H1 (cell line): Measurements from ENCODE around the gene HTR1B. TPM values are rescaled to one million over a fixed set of nuclear protein-coding genes. Genes with fewer than 3 reads are reported as not detected.

Source experiments
- BCL11A ChIP-seq, 2 experiments: IDR thresholded peaks; one replicate each; pipeline ENCODE4 v1.6.1; 2011; ENCODE audit warnings: low read depth in 2 of 2, low read length in 2 of 2, mild to moderate bottlenecking in 2 of 2
- BRCA1 ChIP-seq: IDR thresholded peaks from 2 replicates; pipeline ENCODE4 v1.6.1; 2012; ENCODE audit warnings: low read depth, low read length, improper control_type of control experiment
- CBX8 ChIP-seq: fragments of 300-800, 300-1000 bp; sonication (generic); IDR thresholded peaks from 2 replicates; pipeline ENCODE4 v1.7.1; 2016; ENCODE audit warnings: low read depth, low read length, borderline replicate concordance
- CTBP2 ChIP-seq: IDR thresholded peaks from 2 replicates; pipeline ENCODE4 v1.7.0; 2011; ENCODE audit warnings: borderline replicate concordance, mild to moderate bottlenecking, moderate library complexity, mixed read lengths, low read length; ENCODE audit not compliant: insufficient read depth, insufficient read length
- GTF2F1 ChIP-seq: IDR thresholded peaks from 2 replicates; pipeline ENCODE4 v1.6.1; 2012; ENCODE audit warnings: low read depth, low read length, improper control_type of control experiment, borderline replicate concordance
- HDAC2 ChIP-seq, 2 experiments: fragments of 300-600 bp in 1 of 2; sonication (generic) in 1 of 2; IDR thresholded peaks; 2 replicates each; pipeline ENCODE4 v1.6.1; 2011 to 2012; ENCODE audit warnings: low read depth in 2 of 2, low read length in 2 of 2, mild to moderate bottlenecking in 2 of 2, moderate library complexity in 2 of 2, borderline replicate concordance in 1 of 2, inconsistent platforms in 1 of 2
- JUN ChIP-seq: IDR thresholded peaks from 2 replicates; pipeline ENCODE4 v1.6.1; 2011; ENCODE audit warnings: low read depth, mild to moderate bottlenecking, improper control_type of control experiment, low read length
- KDM4A ChIP-seq: IDR thresholded peaks from one replicate; pipeline ENCODE4 v1.7.1; 2012; ENCODE audit warnings: low read depth, mild to moderate bottlenecking, moderate library complexity, low read length, inconsistent platforms; ENCODE audit not compliant: severe bottlenecking
- KDM5A ChIP-seq: fragments of 200-600 bp; IDR thresholded peaks from 2 replicates; pipeline ENCODE4 v1.7.1; 2012; ENCODE audit warnings: mild to moderate bottlenecking, low read length, inconsistent platforms, mixed read lengths
- MAFK ChIP-seq: IDR thresholded peaks from 2 replicates; pipeline ENCODE4 v1.6.1; 2012; ENCODE audit warnings: low read depth, mild to moderate bottlenecking, improper control_type of control experiment, low read length
- RFX5 ChIP-seq: IDR thresholded peaks from 2 replicates; pipeline ENCODE4 v1.6.1; 2011; ENCODE audit warnings: low read depth, low read length, improper control_type of control experiment, borderline replicate concordance
- SIRT6 ChIP-seq: IDR thresholded peaks from one replicate; pipeline ENCODE4 v1.7.1; 2012; ENCODE audit warnings: low read length, inconsistent platforms
- SIX5 ChIP-seq: IDR thresholded peaks from 2 replicates; pipeline ENCODE4 v1.6.1; 2011; ENCODE audit warnings: mild to moderate bottlenecking, low read depth, low read length
- SRF ChIP-seq: IDR thresholded peaks from 2 replicates; pipeline ENCODE4 v1.6.1; 2011; ENCODE audit warnings: mild to moderate bottlenecking, low read depth, low read length, moderate library complexity
- TAF1 ChIP-seq: IDR thresholded peaks from 2 replicates; pipeline ENCODE4 v1.6.1; 2011; ENCODE audit warnings: mild to moderate bottlenecking, low read depth, low read length
- TAF7 ChIP-seq: optimal IDR thresholded peaks from 2 replicates; pipeline ENCODE3; 2011; ENCODE audit warnings: low read depth, mild to moderate bottlenecking, inconsistent platforms, low read length, moderate library complexity, borderline replicate concordance
- TCF12 ChIP-seq: IDR thresholded peaks from 2 replicates; pipeline ENCODE4 v1.6.1; 2011; ENCODE audit warnings: low read depth, mild to moderate bottlenecking, low read length
- TEAD4 ChIP-seq: IDR thresholded peaks from 2 replicates; pipeline ENCODE4 v1.6.1; 2012; ENCODE audit warnings: low read depth, low read length, inconsistent platforms, mixed read lengths
- USF2 ChIP-seq: IDR thresholded peaks from 2 replicates; pipeline ENCODE4 v1.6.1; 2011; ENCODE audit warnings: low read length, improper control_type of control experiment
- YY1 ChIP-seq: IDR thresholded peaks from 2 replicates; pipeline ENCODE4 v1.6.1; 2011; ENCODE audit warnings: low read depth, mild to moderate bottlenecking, low read length
- polyA plus RNA-seq, 7 experiments: library from polyadenylated mRNA; depleted of rRNA in 3 of 7; stranded (reverse) in 5 of 7; unstranded in 2 of 7; fragments of >200 nt in 5 of 7; fragments of 200-250 nt in 2 of 7; gene quantifications; 1 replicate in 5 of 7; 2 replicates in 1 of 7; 4 replicates in 1 of 7; pipeline versions ENCODE4 v1.2.1 to v1.2.3, GENCODE V29; 2011 to 2013; ENCODE audit warnings: missing spikeins in 2 of 7, mixed read lengths in 2 of 7
- total RNA-seq: library from RNA; stranded (reverse); fragmentation: NEBNext Ultra II Directional; extraction: Animal tissue kit (Norgen Biotek cat#: 25700); gene quantifications from 2 replicates; pipeline ENCODE4 v1.2.1, GENCODE V29; 2021
- TF ChIP-seq, protein P1 (sequence below): IDR thresholded peaks from 2 replicates; pipeline ENCODE4 v1.6.1; 2011; ENCODE audit warnings: low read depth, mild to moderate bottlenecking, low read length; ENCODE audit not compliant: insufficient read depth

The HTR1B gene
- total and polyA plus RNA-seq, 2 of the 8 experiments (the other 6 are each of a cell fraction or from before 2014, with no cell fraction given): 1.1 to 1.4 TPM

DNA sequence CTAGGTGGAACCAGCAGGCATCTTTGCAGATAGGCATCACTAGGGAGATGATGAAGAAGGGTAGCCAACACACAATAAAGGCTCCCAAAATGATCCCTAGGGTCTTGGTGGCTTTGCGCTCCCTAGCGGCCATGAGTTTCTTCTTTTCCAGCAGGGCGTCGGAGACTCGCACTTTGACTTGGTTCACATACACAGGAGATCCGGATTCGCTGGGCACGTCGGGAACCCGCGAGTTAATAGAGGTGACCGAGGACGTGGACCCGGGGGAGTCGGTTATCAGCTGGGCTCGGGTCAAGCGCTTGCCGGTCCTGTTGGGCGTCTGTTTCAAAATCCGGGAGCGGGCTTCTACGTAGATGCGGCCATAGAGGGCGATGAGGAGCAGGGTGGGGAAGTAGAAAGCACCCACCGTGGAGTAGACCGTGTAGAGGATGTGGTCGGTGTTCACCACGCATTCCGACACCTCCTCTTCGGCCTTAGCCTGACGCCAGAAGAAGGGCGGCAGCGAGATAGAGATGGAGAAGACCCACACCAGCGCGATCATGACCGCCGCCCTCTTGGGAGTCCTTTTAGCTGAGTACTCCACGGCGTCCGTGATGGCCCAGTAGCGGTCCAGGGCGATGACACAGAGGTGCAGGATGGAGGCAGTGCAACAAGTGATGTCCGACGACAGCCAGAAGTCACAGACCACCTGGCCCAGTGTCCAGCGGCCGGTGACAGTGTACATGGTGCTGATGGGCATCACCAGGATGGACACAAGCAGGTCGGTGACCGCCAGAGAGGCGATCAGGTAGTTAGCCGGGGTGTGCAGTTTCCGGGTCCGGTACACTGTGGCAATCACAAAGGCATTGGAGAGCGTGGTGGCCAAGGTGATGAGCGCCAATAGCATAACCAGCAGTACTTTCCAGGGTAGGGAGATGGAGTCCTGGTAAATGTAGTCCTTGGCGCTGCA is 658 bp downstream of the HTR1B start (continued):
- TF ChIP-seq USF2: no peak
- TF ChIP-seq KDM4A: peak; percentile 60
- no peak for TF ChIP-seq SIRT6
- no peak for TF ChIP-seq SIX5
- no peak for TF ChIP-seq BCL11A (IDR thresholded peaks at IDR 0.05; ENCODE audit: low read depth in 2 of 2, low read length in 2 of 2)
- TF ChIP-seq BRCA1: no peak
- TF ChIP-seq HDAC2 (IDR thresholded peaks at IDR 0.05; ENCODE audit: borderline replicate concordance in 1 of 2, low read depth in 2 of 2, low read length in 2 of 2): no peak
- TF ChIP-seq TAF7: no peak
- no peak for TF ChIP-seq JUN
- TF ChIP-seq TCF12: no peak
- TF ChIP-seq KDM5A: no peak
- TF ChIP-seq GTF2F1: no peak
- TF ChIP-seq CBX8: no peak
- no peak for TF ChIP-seq SRF
- no peak for TF ChIP-seq TAF1
- TF ChIP-seq, protein P1, sequence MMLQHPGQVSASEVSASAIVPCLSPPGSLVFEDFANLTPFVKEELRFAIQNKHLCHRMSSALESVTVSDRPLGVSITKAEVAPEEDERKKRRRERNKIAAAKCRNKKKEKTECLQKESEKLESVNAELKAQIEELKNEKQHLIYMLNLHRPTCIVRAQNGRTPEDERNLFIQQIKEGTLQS: no peak
- TF ChIP-seq YY1: no peak
- TF ChIP-seq MAFK: no peak
- no peak for TF ChIP-seq TEAD4
- no peak for TF ChIP-seq CTBP2
- TF ChIP-seq RFX5: no peak
